Suprapubic skin (tissue), 4 donors: ENCODE measurements around the gene TMEM151A. TPM values are rescaled to one million over a fixed set of nuclear protein-coding genes. Genes with fewer than 3 reads are reported as not detected.

ENCODE experiments used
- DNase-seq, 2 donors: peaks; one replicate each; pipeline ENCODE4 v3.0.0-alpha.2; 2019; ENCODE audit warnings: low spot score in 2 of 2
- H3K27ac ChIP-seq: fragments of 200-600 bp; sonication (generic); one replicate; pipeline ENCODE4 v1.5.1; 2019
- H3K27me3 ChIP-seq: fragments of 200-600 bp; sonication (generic); one replicate; pipeline ENCODE4 v1.5.1; 2019
- H3K36me3 ChIP-seq: fragments of 200-600 bp; sonication (generic); one replicate; pipeline ENCODE4 v1.5.1; 2019
- H3K4me1 ChIP-seq: fragments of 200-600 bp; sonication (generic); one replicate; pipeline ENCODE4 v1.5.1; 2019
- H3K4me3 ChIP-seq: fragments of 200-600 bp; sonication (generic); one replicate; pipeline ENCODE4 v1.5.1; 2019; ENCODE audit warnings: mild to moderate bottlenecking
- H3K9me3 ChIP-seq: fragments of 200-600 bp; sonication (generic); one replicate; pipeline ENCODE4 v1.5.1; 2019
- EP300 ChIP-seq: sonication (generic); formaldehyde crosslinking; IDR thresholded peaks from one replicate; pipeline ENCODE4 v1.6.1; 2017; ENCODE audit warnings: antibody characterized with exemption
- POLR2A ChIP-seq, 2 donors: fragments of 450-650 bp; IDR thresholded peaks; one replicate each; pipeline ENCODE4 v1.6.1; 2017; ENCODE audit warnings: antibody characterized with exemption in 2 of 2, mild to moderate bottlenecking in 2 of 2, moderate library complexity in 2 of 2
- POLR2AphosphoS5 ChIP-seq, 3 donors: sonication (generic); formaldehyde crosslinking; IDR thresholded peaks; one replicate each; pipeline ENCODE4 v1.6.1; 2017; ENCODE audit warnings: antibody characterized with exemption in 3 of 3
- WGBS: methylation state at CpG from one replicate; pipeline ENCODE4 v1.1.5; 2018; 5-methylcytosine and 5-hydroxymethylcytosine counted together
- total RNA-seq, 4 donors: library from RNA; depleted of rRNA; stranded (reverse); fragments of >200 nt; gene quantifications; one replicate each; pipeline ENCODE4 v1.1.0, GENCODE V29; 2016
- TF ChIP-seq, protein P1 (sequence below), 2 donors: fragments of 200-600 bp in 1 of 2; fragments of 450-650 bp in 1 of 2; sonication (generic) in 1 of 2; IDR thresholded peaks; one replicate each; pipeline ENCODE4 v1.5.1; 2016 to 2019; ENCODE audit warnings: antibody characterized with exemption in 2 of 2, mild to moderate bottlenecking in 1 of 2, moderate library complexity in 1 of 2

TMEM151A gene
- total RNA-seq, 4 donors from 2014 or later: not detected

- Histone ChIP-seq H3K36me3 (no peaks in the 10 kb centered on the region), H3K27ac (peak overlapping the region; percentile 78), H3K27me3 (no peaks in the 10 kb centered on the region), H3K4me1 (peaks cover 53% of the 10 kb centered on the region), H3K9me3 (no peaks in the 10 kb centered on the region), H3K4me3 (peak overlapping the region; percentile 53)
- WGBS: 67% methylated on average over 1 of the region's 1 CpG
- TF ChIP-seq POLR2A (IDR thresholded peaks at IDR 0.05) (no peak), POLR2AphosphoS5 (IDR thresholded peaks at IDR 0.05) (no peak), EP300 (no peak)
- TF ChIP-seq, protein P1, sequence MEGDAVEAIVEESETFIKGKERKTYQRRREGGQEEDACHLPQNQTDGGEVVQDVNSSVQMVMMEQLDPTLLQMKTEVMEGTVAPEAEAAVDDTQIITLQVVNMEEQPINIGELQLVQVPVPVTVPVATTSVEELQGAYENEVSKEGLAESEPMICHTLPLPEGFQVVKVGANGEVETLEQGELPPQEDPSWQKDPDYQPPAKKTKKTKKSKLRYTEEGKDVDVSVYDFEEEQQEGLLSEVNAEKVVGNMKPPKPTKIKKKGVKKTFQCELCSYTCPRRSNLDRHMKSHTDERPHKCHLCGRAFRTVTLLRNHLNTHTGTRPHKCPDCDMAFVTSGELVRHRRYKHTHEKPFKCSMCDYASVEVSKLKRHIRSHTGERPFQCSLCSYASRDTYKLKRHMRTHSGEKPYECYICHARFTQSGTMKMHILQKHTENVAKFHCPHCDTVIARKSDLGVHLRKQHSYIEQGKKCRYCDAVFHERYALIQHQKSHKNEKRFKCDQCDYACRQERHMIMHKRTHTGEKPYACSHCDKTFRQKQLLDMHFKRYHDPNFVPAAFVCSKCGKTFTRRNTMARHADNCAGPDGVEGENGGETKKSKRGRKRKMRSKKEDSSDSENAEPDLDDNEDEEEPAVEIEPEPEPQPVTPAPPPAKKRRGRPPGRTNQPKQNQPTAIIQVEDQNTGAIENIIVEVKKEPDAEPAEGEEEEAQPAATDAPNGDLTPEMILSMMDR (IDR thresholded peaks at IDR 0.05): no peak
- no peak for DNase-seq
These were observed 22.4 kb downstream of the TMEM151A start for GRCh38 chr11:66314186-66314501.

DNA sequence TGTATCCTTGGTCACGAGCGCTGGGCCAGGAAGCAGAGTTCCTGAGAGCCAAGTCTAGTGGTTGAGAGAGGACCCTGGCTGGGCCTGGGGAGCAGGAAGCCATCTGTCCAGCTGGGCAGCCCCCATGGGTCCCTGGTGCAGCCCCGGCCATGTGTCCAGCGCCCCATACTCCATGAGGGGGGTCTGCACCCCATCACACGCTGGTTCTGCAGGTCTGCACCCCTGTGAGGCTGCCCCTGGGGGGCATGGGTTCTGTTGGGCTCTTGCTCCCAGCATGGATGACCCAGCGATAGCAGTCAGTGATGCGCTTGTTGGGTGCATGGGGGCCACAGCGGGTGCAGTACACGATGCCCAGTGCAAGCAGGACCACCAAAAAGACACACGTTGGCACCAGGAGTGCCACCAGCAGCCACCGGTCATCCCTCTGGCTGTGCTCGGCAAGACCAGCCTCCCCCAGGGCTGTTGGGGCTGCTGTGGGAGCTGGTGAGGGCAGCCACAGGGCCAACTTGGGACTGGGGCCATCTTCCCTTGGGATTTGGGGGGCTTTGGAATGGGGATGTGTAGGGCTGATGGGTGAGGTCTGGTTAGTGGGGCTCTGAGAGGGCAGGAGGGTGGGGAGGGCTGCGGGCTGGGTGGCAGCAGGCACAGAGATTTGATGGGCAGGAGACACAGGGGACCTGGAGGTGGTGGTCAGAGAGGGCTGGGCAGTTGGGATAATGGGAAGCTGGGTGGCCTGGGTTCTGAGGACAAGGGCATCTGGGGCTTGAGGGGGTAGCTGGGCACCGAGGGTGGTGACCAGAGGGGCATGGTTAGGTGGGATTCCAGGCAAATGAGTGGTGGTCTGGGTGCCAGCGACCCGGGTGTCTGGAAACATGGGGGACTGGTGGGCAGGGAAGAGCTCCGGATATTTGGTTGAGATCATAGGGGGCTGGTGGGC lies 23.1 kb downstream of the TMEM151A start:
- no peaks in the 10 kb centered on the region for H3K27me3 ChIP-seq
- WGBS: 65% methylated on average over 6 of the region's 17 CpGs
- TF ChIP-seq EP300 (no peak), POLR2A (IDR thresholded peaks at IDR 0.05) (no peak), POLR2AphosphoS5 (IDR thresholded peaks at IDR 0.05) (no peak)
- TF ChIP-seq, protein P1 (IDR thresholded peaks at IDR 0.05): no peak

GRCh38 chr11:66315498-66315885 lies 23.8 kb downstream of the TMEM151A start:
- no peaks in the 10 kb centered on the region for H3K9me3 ChIP-seq
- peak overlapping the region; percentile 53 for H3K4me3 ChIP-seq
- WGBS: 70% methylated on average over 14 of the region's 14 CpGs
- H3K27ac ChIP-seq: peak overlapping the region; percentile 78
- TF ChIP-seq POLR2A (IDR thresholded peaks at IDR 0.05): no peak
- TF ChIP-seq EP300: no peak
- TF ChIP-seq, protein P1 (IDR thresholded peaks at IDR 0.05): no peak
- no peak for TF ChIP-seq POLR2AphosphoS5 (IDR thresholded peaks at IDR 0.05)
- no peaks in the 10 kb centered on the region for H3K27me3 ChIP-seq
- H3K4me1 ChIP-seq: peaks cover 58% of the 10 kb centered on the region
- no peak for DNase-seq
- no peaks in the 10 kb centered on the region for H3K36me3 ChIP-seq

More for the DNA sequence above, 23.1 kb downstream of the TMEM151A start:
- Histone ChIP-seq H3K36me3 (no peaks in the 10 kb centered on the region), H3K27ac (peak overlapping the region; percentile 78), H3K9me3 (no peaks in the 10 kb centered on the region), H3K4me3 (peak overlapping the region; percentile 53), H3K4me1 (peaks cover 58% of the 10 kb centered on the region)
- no peak for DNase-seq

GRCh38 chr11:66315921-66316811 lies 24.5 kb downstream of the TMEM151A start:
- no peak for DNase-seq
- H3K36me3 ChIP-seq: no peaks in the 10 kb centered on the region
- no peaks in the 10 kb centered on the region for H3K9me3 ChIP-seq
- peaks cover 58% of the 10 kb centered on the region for H3K4me1 ChIP-seq
- no peaks in the 10 kb centered on the region for H3K27me3 ChIP-seq
- peak overlapping the region; percentile 53 for H3K4me3 ChIP-seq
- WGBS: 38% methylated on average over 18 of the region's 52 CpGs
- no peak for TF ChIP-seq EP300
- TF ChIP-seq POLR2A (IDR thresholded peaks at IDR 0.05): no peak
- no peak for TF ChIP-seq POLR2AphosphoS5 (IDR thresholded peaks at IDR 0.05)
- TF ChIP-seq, protein P1 (IDR thresholded peaks at IDR 0.05): no peak
- H3K27ac ChIP-seq: peak overlapping the region; percentile 78
